OCI-LY7 (cell line): Measurements from ENCODE around the gene CDK6. TPM values are rescaled to one million over a fixed set of nuclear protein-coding genes. Genes with fewer than 3 reads are reported as not detected.
"Not testable (repeated sequence)": the region's sequence is repeated elsewhere in the genome, so short reads cannot be mapped to it uniquely, and the experiment has no call there.

Experiments used
- BruUV-seq: library from RNA; stranded (reverse); fragments of 400-500 nt; replicated peaks from 2 replicates; lab custom pipeline; 2021; lab: Mats Ljungman, UMichigan
- CTCF ChIA-PET: fragments of 300-600 bp; sonication (Branson Sonifier 250); formaldehyde crosslinking; loops from one replicate; lab custom pipeline; 2022; ENCODE audit warnings: antibody characterized with exemption; ENCODE audit not compliant: unreplicated experiment; lab: Charles Lee
- POLR2A ChIA-PET: fragments of 300-600 bp; sonication (Branson Sonifier 250); formaldehyde crosslinking; loops from one replicate; lab custom pipeline; 2022; ENCODE audit warnings: antibody characterized with exemption; lab: Charles Lee
- DNase-seq: peaks from one replicate; pipeline ENCODE4 v3.0.0-alpha.2; 2015; ENCODE audit warnings: low spot score
- H2AFZ ChIP-seq: fragments of 200-600 bp; sonication (generic), shearing (Covaris generic); 2 replicates; pipeline ENCODE4 v1.6.1; 2014; ENCODE audit warnings: mild to moderate bottlenecking, antibody characterized with exemption, low read length, moderate library complexity
- H3K27ac ChIP-seq: fragments of 200-600 bp; sonication (generic); 2 replicates; pipeline ENCODE4 v1.5.1; 2014; ENCODE audit warnings: mixed run types, low read depth, mild to moderate bottlenecking, moderate library complexity, low read length, inconsistent platforms; ENCODE audit not compliant: poor library complexity, severe bottlenecking
- H3K36me3 ChIP-seq: fragments of 200-600 bp; sonication (generic); 2 replicates; pipeline ENCODE4 v1.6.1; 2014; ENCODE audit warnings: mild to moderate bottlenecking, antibody characterized with exemption, low read length, moderate library complexity, mixed read lengths; ENCODE audit not compliant: insufficient read depth
- H3K4me1 ChIP-seq: fragments of 200-600 bp; sonication (generic); 2 replicates; pipeline ENCODE4 v1.5.1; 2014; ENCODE audit warnings: mild to moderate bottlenecking, low read length; ENCODE audit not compliant: insufficient read depth, poor library complexity, severe bottlenecking
- H3K4me2 ChIP-seq: fragments of 200-600 bp; sonication (generic); 2 replicates; pipeline ENCODE4 v1.6.1; 2014; ENCODE audit warnings: mild to moderate bottlenecking, low read length
- H3K4me3 ChIP-seq: fragments of 200-600 bp; sonication (generic); 2 replicates; pipeline ENCODE4 v1.5.1; 2014; ENCODE audit warnings: mild to moderate bottlenecking, low read depth, low read length; ENCODE audit not compliant: poor library complexity, severe bottlenecking
- H3K79me2 ChIP-seq: fragments of 200-600 bp; sonication (generic); 2 replicates; pipeline ENCODE4 v1.6.1; 2016; ENCODE audit warnings: low read depth, mild to moderate bottlenecking, low read length, moderate library complexity, mixed read lengths; ENCODE audit not compliant: insufficient read depth
- H3K9me2 ChIP-seq: fragments of 200-600 bp; sonication (generic); 2 replicates; pipeline ENCODE4 v1.6.1; 2016; ENCODE audit warnings: mild to moderate bottlenecking, low read length, mixed read lengths; ENCODE audit not compliant: insufficient read depth
- H3K9me3 ChIP-seq: fragments of 200-600 bp; sonication (generic); 2 replicates; pipeline ENCODE4 v1.6.1; 2014; ENCODE audit warnings: mild to moderate bottlenecking, mixed run types, low read length, mixed read lengths
- H4K20me1 ChIP-seq: fragments of 200-600 bp; sonication (generic); 2 replicates; pipeline ENCODE4 v1.6.1; 2014; ENCODE audit warnings: mild to moderate bottlenecking, antibody characterized with exemption, low read length, moderate library complexity, mixed read lengths; ENCODE audit not compliant: insufficient read depth
- CTCF ChIP-seq: fragments of 200-600 bp; sonication (generic); conservative IDR thresholded peaks from 2 replicates; pipeline ENCODE4 v1.5.1; 2014; ENCODE audit warnings: mild to moderate bottlenecking, antibody characterized with exemption, low read length, moderate library complexity, mixed read lengths
- EZH2phosphoT487 ChIP-seq: fragments of 200-600 bp; sonication (generic); IDR thresholded peaks from 2 replicates; pipeline ENCODE4 v1.6.1; 2018; ENCODE audit warnings: low read depth, borderline replicate concordance, mild to moderate bottlenecking, mixed run types, antibody characterized with exemption, low read length, moderate library complexity, mixed read lengths
- intact Hi-C: fragments of 100-400 bp; cut with micrococcal nuclease; formaldehyde crosslinking; loops from one replicate; pipeline ENCODE4 v1.10.0; 2022; ENCODE audit not compliant: unreplicated experiment
- total RNA-seq, 2 experiments: library from RNA; depleted of rRNA in 1 of 2; stranded (reverse); fragments of >200 nt in 1 of 2; shearing (Covaris generic) in 1 of 2; gene quantifications; 2 replicates each; pipeline ENCODE4 v1.2.3, GENCODE V29; 2014 to 2022

CDK6 gene
- total RNA-seq, 2 experiments from 2014 or later, result 35.5 to 44.1 TPM

GRCh38 chr7:92761391-92762097 is 74.8 kb downstream of the CDK6 start:
- Histone ChIP-seq H3K4me1 (no peaks in the 10 kb centered on the region), H3K27ac (no peak overlapping the region), H3K4me3 (no peak overlapping the region), H2AFZ (no peak overlapping the region), H4K20me1 (no peaks in the 10 kb centered on the region), H3K9me3 (peaks cover 6% of the 10 kb centered on the region; the same call in 1 of the 2 replicates), H3K4me2 (no peak overlapping the region), H3K79me2 (peaks cover 4% of the 10 kb centered on the region; the same call in 1 of the 2 replicates), H3K36me3 (peaks cover 26% of the 10 kb centered on the region), H3K9me2 (no peaks in the 10 kb centered on the region)
- ChIA-PET CTCF (no interaction called here), POLR2A (interaction anchor here (0.6 to 1.4 kb wide), 4 partner anchors 11 to 24 kb away, joined by 3 to 4 read pairs (median 4); no protein-coding TSS in a partner anchor)
- no peak for DNase-seq
- no peak for TF ChIP-seq EZH2phosphoT487
- TF ChIP-seq CTCF, result no peak
- BruUV-seq, result no TSS peak
- intact Hi-C loops, result loop anchor here (1.0 kb wide), 1 partner anchor 8 kb away; no protein-coding TSS in a partner anchor

- CTCF ChIA-PET, result interaction anchor here (0.6 kb wide), 1 partner anchor 254 kb away, joined by 3 read pairs; no protein-coding TSS in a partner anchor
- intact Hi-C loops, result no loop called here
- Histone ChIP-seq H3K4me1 (no peaks in the 10 kb centered on the region), H3K27ac (no peak overlapping the region), H3K9me2 (no peaks in the 10 kb centered on the region), H2AFZ (no peak overlapping the region), H3K4me3 (no peak overlapping the region), H3K79me2 (no peaks in the 10 kb centered on the region), H3K9me3 (peaks cover 6% of the 10 kb centered on the region; the same call in 1 of the 2 replicates), H3K36me3 (peaks cover 20% of the 10 kb centered on the region), H4K20me1 (no peaks in the 10 kb centered on the region), H3K4me2 (no peak overlapping the region)
- no peak for DNase-seq
- no peak for TF ChIP-seq CTCF
- TF ChIP-seq EZH2phosphoT487, result no peak
- no TSS peak for BruUV-seq
- POLR2A ChIA-PET, result interaction anchor here (2.5 kb wide), 1 partner anchor 9 kb away, joined by 11 read pairs; no protein-coding TSS in a partner anchor
These were observed 77.5 kb downstream of the CDK6 start for GRCh38 chr7:92758796-92759431.

GRCh38 chr7:92757311-92757910 is 79.0 kb downstream of the CDK6 start:
- H3K4me1 ChIP-seq, H3K27ac ChIP-seq, H3K79me2 ChIP-seq, H3K4me3 ChIP-seq, H3K9me3 ChIP-seq, BruUV-seq, H3K4me2 ChIP-seq, DNase-seq, H4K20me1 ChIP-seq, H3K9me2 ChIP-seq, CTCF ChIA-PET, H2AFZ ChIP-seq, intact Hi-C loops: not testable (repeated sequence)
- peaks cover 19% of the 10 kb centered on the region for H3K36me3 ChIP-seq
- POLR2A ChIA-PET, result interaction anchor here (0.9 to 2.5 kb wide), 2 partner anchors 10 to 51 kb away, joined by 3 to 11 read pairs; no protein-coding TSS in a partner anchor
